ENCODE data around the gene RTEL1. TPM values are rescaled to one million over a fixed set of nuclear protein-coding genes. Genes with fewer than 3 reads are reported as not detected.
"Not testable (repeated sequence)": the region's sequence is repeated elsewhere in the genome, so short reads cannot be mapped to it uniquely, and the experiment has no call there.

RTEL1 gene
- total and polyA plus RNA-seq, 2 donors (not counting 1 experiment from before 2014, with no cell fraction given), result 4.7 to 12.4 TPM

- H4K20me1 ChIP-seq (ENCODE audit: control insufficient read depth, extremely low read depth, insufficient read depth, low read length); H3K9me3 ChIP-seq (ENCODE audit: control insufficient read depth, insufficient read depth, low read depth, low read length); H3K4me3 ChIP-seq (replicated peaks in 1 of 4; ENCODE audit: control extremely low read depth in 1 of 4, insufficient read depth in 1 of 4, low read depth in 3 of 4, low read length in 4 of 4); H3K4me1 ChIP-seq (ENCODE audit: control insufficient read depth, extremely low read depth, insufficient read depth, low read length); H2AFZ ChIP-seq (ENCODE audit: low read length); DNase-seq (ENCODE audit: low read depth in 2 of 2); H3K27ac ChIP-seq (ENCODE audit: insufficient read depth, low read length); H3K27me3 ChIP-seq (ENCODE audit: control insufficient read depth, insufficient read depth, low read length); H3K4me2 ChIP-seq (ENCODE audit: extremely low read depth, insufficient read depth, low read length); H3K9ac ChIP-seq (ENCODE audit: insufficient read depth, low read length): not testable (repeated sequence)
- H3K36me3 ChIP-seq (ENCODE audit: control insufficient read depth, insufficient read depth, low read length), result peaks cover 18% of the 10 kb centered on the region
- peaks cover 26% of the 10 kb centered on the region for H3K79me2 ChIP-seq (ENCODE audit: control insufficient read depth, insufficient read depth, low read length)
Measured at GRCh38 chr20:63730189-63730733, 72.1 kb downstream of the RTEL1 start.

GRCh38 chr20:63731410-63731809, 73.3 kb downstream of the RTEL1 start:
- H3K4me1 ChIP-seq (ENCODE audit: control insufficient read depth, extremely low read depth, insufficient read depth, low read length), result no peaks in the 10 kb centered on the region
- H2AFZ ChIP-seq (ENCODE audit: low read length), result no peak overlapping the region
- peaks cover 26% of the 10 kb centered on the region for H3K79me2 ChIP-seq (ENCODE audit: control insufficient read depth, insufficient read depth, low read length)
- no peaks in the 10 kb centered on the region for H3K27me3 ChIP-seq (ENCODE audit: control insufficient read depth, insufficient read depth, low read length)
- H3K4me2 ChIP-seq (ENCODE audit: extremely low read depth, insufficient read depth, low read length), result no peak overlapping the region
- H3K9ac ChIP-seq (ENCODE audit: insufficient read depth, low read length), result no peak overlapping the region
- DNase-seq (ENCODE audit: low read depth in 2 of 2), result no peak
- peaks cover 20% of the 10 kb centered on the region for H3K36me3 ChIP-seq (ENCODE audit: control insufficient read depth, insufficient read depth, low read length)
- no peak overlapping the region for H3K4me3 ChIP-seq (replicated peaks in 1 of 4; ENCODE audit: control extremely low read depth in 1 of 4, insufficient read depth in 1 of 4, low read depth in 3 of 4, low read length in 4 of 4)
- no peak for TF ChIP-seq CTCF (conservative IDR thresholded peaks at IDR 0.05 in 1 of 2, IDR thresholded peaks at IDR 0.05 in 1 of 2; ENCODE audit: low read depth in 1 of 2, low read length in 2 of 2)
- no peak for TF ChIP-seq EZH2 (IDR thresholded peaks at IDR 0.05; ENCODE audit: low read length, missing control alignments)
- H4K20me1 ChIP-seq (ENCODE audit: control insufficient read depth, extremely low read depth, insufficient read depth, low read length), result no peaks in the 10 kb centered on the region
- no peaks in the 10 kb centered on the region for H3K9me3 ChIP-seq (ENCODE audit: control insufficient read depth, insufficient read depth, low read depth, low read length)
- no peak overlapping the region for H3K27ac ChIP-seq (ENCODE audit: insufficient read depth, low read length)

GRCh38 chr20:63732118-63733095, 74.3 kb downstream of the RTEL1 start:
- Histone ChIP-seq H3K79me2 (ENCODE audit: control insufficient read depth, insufficient read depth, low read length) (peaks cover 21% of the 10 kb centered on the region), H2AFZ (ENCODE audit: low read length) (no peak overlapping the region), H3K4me2 (ENCODE audit: extremely low read depth, insufficient read depth, low read length) (no peak overlapping the region), H3K27me3 (ENCODE audit: control insufficient read depth, insufficient read depth, low read length) (no peaks in the 10 kb centered on the region), H3K9me3 (ENCODE audit: control insufficient read depth, insufficient read depth, low read depth, low read length) (no peaks in the 10 kb centered on the region), H4K20me1 (ENCODE audit: control insufficient read depth, extremely low read depth, insufficient read depth, low read length) (no peaks in the 10 kb centered on the region), H3K36me3 (ENCODE audit: control insufficient read depth, insufficient read depth, low read length) (peaks cover 22% of the 10 kb centered on the region), H3K4me1 (ENCODE audit: control insufficient read depth, extremely low read depth, insufficient read depth, low read length) (no peaks in the 10 kb centered on the region), H3K27ac (ENCODE audit: insufficient read depth, low read length) (no peak overlapping the region), H3K9ac (ENCODE audit: insufficient read depth, low read length) (no peak overlapping the region), H3K4me3 (replicated peaks in 1 of 4; ENCODE audit: control extremely low read depth in 1 of 4, insufficient read depth in 1 of 4, low read depth in 3 of 4, low read length in 4 of 4) (no peak overlapping the region)
- TF ChIP-seq CTCF (conservative IDR thresholded peaks at IDR 0.05 in 1 of 2, IDR thresholded peaks at IDR 0.05 in 1 of 2; ENCODE audit: low read depth in 1 of 2, low read length in 2 of 2) (no peak), EZH2 (IDR thresholded peaks at IDR 0.05; ENCODE audit: low read length, missing control alignments) (no peak)
- no peak for DNase-seq (ENCODE audit: low read depth in 2 of 2)

Data from fibroblast of lung (primary cell).